OCI-LY1 (cell line): ENCODE results near the gene GNAS-AS1.

Source experiments
- EZH2 ChIP-seq: fragments of 200-600 bp; sonication (generic), shearing (Covaris generic); IDR thresholded peaks from 2 replicates; pipeline ENCODE4 v1.8.0; 2017; ENCODE audit warnings: borderline replicate concordance, mixed run types, mild to moderate bottlenecking, antibody characterized with exemption, low read length, moderate library complexity, mixed read lengths
- TF ChIP-seq, protein P1 (sequence below): fragments of 200-600 bp; sonication (generic), shearing (Covaris generic); IDR thresholded peaks from 2 replicates; pipeline ENCODE4 v1.5.1; 2017; ENCODE audit warnings: mild to moderate bottlenecking, antibody characterized with exemption, low read length, moderate library complexity, mixed read lengths

DNA sequence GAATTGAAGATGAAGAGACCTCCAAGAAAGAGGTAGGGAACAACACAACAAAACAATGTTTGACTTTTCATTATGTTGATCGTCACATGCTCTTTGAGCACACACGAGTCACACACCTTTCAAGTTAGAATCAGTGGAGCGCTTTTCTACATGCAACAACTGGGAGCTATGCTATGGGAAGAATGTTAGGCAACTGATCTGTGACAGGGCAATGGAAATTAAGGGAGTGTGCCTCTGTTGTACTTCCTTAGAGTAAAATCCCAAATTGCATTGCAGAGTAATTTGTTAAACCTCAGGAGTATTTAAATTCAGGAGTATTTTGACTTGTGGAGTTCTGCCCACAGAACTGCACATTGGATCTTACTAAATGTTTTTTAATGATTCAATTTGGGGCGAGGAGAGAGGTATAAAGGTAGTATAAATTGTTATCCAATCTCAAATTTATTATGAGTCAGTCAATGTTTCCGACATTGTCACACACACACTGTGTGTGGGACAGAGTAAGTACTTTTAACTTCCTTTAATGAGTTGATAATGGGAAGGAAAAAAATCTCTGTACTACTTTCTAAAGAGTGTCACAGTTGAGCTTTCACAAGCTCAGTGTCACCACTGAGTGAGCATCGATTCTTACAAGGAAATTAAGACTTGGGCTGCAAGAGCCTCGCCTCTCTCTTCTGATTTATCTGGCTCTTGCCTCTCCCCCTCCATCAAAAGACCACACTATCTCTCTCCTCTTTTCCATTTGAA, 12.5 kb upstream of the GNAS-AS1 start:
- TF ChIP-seq, protein P1, sequence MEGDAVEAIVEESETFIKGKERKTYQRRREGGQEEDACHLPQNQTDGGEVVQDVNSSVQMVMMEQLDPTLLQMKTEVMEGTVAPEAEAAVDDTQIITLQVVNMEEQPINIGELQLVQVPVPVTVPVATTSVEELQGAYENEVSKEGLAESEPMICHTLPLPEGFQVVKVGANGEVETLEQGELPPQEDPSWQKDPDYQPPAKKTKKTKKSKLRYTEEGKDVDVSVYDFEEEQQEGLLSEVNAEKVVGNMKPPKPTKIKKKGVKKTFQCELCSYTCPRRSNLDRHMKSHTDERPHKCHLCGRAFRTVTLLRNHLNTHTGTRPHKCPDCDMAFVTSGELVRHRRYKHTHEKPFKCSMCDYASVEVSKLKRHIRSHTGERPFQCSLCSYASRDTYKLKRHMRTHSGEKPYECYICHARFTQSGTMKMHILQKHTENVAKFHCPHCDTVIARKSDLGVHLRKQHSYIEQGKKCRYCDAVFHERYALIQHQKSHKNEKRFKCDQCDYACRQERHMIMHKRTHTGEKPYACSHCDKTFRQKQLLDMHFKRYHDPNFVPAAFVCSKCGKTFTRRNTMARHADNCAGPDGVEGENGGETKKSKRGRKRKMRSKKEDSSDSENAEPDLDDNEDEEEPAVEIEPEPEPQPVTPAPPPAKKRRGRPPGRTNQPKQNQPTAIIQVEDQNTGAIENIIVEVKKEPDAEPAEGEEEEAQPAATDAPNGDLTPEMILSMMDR: no peak
- no peak for TF ChIP-seq EZH2
